Natural killer cell (primary cell): ENCODE results near the gene CEMIP. TPM values are rescaled to one million over a fixed set of nuclear protein-coding genes. Genes with fewer than 3 reads are reported as not detected.

Experiments used
- ATAC-seq, 3 donors: fragments of 150-1000 bp in 2 of 3; fragments of 200-7000 bp in 1 of 3; cut with Tn5 transposase; 1 replicate in 1 of 3; 2 replicates in 2 of 3; pipeline ENCODE4 v1.10.0; 2021; ENCODE audit warnings: mild to moderate bottlenecking in 2 of 3, moderate library complexity in 2 of 3
- DNase-seq, 2 donors: peaks; one replicate each; pipeline versions ENCODE4 v3.0.0 to v3.0.0-alpha.2; 2013 to 2021; ENCODE audit warnings: mixed read lengths in 1 of 2
- H3K27ac ChIP-seq: one replicate; pipeline ENCODE4 v1.5.1; 2013; ENCODE audit warnings: mild to moderate bottlenecking, low read length
- H3K27me3 ChIP-seq: one replicate; pipeline ENCODE4 v1.6.1; 2013; ENCODE audit warnings: low read length; ENCODE audit not compliant: control insufficient read depth, insufficient read depth
- H3K36me3 ChIP-seq: one replicate; pipeline ENCODE4 v1.6.1; 2013; ENCODE audit warnings: low read length; ENCODE audit not compliant: control insufficient read depth, insufficient read depth
- H3K4me1 ChIP-seq: one replicate; pipeline ENCODE4 v1.6.1; 2013; ENCODE audit warnings: low read length; ENCODE audit not compliant: control insufficient read depth, insufficient read depth
- H3K4me3 ChIP-seq: one replicate; pipeline ENCODE4 v1.5.1; 2013; ENCODE audit warnings: low read length
- H3K9me3 ChIP-seq: one replicate; pipeline ENCODE4 v1.6.1; 2013; ENCODE audit warnings: low read length; ENCODE audit not compliant: control insufficient read depth, insufficient read depth
- H3K27ac Mint-ChIP-seq, 2 donors: one replicate each; pipeline ENCODE4 v1.8.0; 2022; ENCODE audit warnings: mild to moderate bottlenecking in 2 of 2, mixed read lengths in 2 of 2, moderate library complexity in 1 of 2
- H3K27me3 Mint-ChIP-seq, 2 donors: one replicate each; pipeline ENCODE4 v1.8.0; 2022; ENCODE audit warnings: low read depth in 2 of 2, mixed read lengths in 2 of 2
- H3K36me3 Mint-ChIP-seq: one replicate; pipeline ENCODE4 v1.8.0; 2022; ENCODE audit warnings: mixed read lengths
- H3K4me1 Mint-ChIP-seq, 2 donors: one replicate each; pipeline ENCODE4 v1.8.0; 2022; ENCODE audit warnings: mixed read lengths in 2 of 2
- H3K4me3 Mint-ChIP-seq: one replicate; pipeline ENCODE4 v1.8.0; 2022; ENCODE audit warnings: mild to moderate bottlenecking, moderate library complexity, mixed read lengths
- H3K9me3 Mint-ChIP-seq, 2 donors: one replicate each; pipeline ENCODE4 v1.8.0; 2022; ENCODE audit warnings: mixed read lengths in 2 of 2
- CTCF ChIP-seq: fragments of 200-600 bp; IDR thresholded peaks from one replicate; pipeline ENCODE4 v1.8.0; 2022; ENCODE audit warnings: antibody characterized with exemption
- WGBS: methylation state at CpG from one replicate; pipeline ENCODE4 v1.1.7; 2013; ENCODE audit warnings: missing lambda C conversion rate; ENCODE audit not compliant: insufficient coverage; 5-methylcytosine and 5-hydroxymethylcytosine counted together
- intact Hi-C: fragments of 100-400 bp; cut with micrococcal nuclease; formaldehyde crosslinking; loops from one replicate; pipeline ENCODE4 v1.14.2; 2022
- total RNA-seq, 4 donors: library from RNA; stranded (reverse); fragments of 120-200 nt in 1 of 4; gene quantifications; one replicate each; pipeline versions ENCODE4 v1.2.3 to v1.2.4, GENCODE V29; 2013 to 2022

CEMIP gene
- total RNA-seq, 3 donors from 2014 or later (not counting 1 experiment from before 2014, with no cell fraction given) = 0.07 to 0.82 TPM; not detected in 1

- H3K4me1 ChIP-seq = peaks cover 4% of the 10 kb centered on the region
- 18% methylated on average over 8 of the region's 8 CpGs for WGBS
- Mint-ChIP-seq H3K36me3 (no peaks in the 10 kb centered on the region), H3K27me3 (peaks cover 26 to 35% of the 10 kb centered on the region in 2 donors), H3K27ac (no peak overlapping the region), H3K4me3 (no peak overlapping the region), H3K4me1 (peaks cover 0 to 9% of the 10 kb centered on the region in 2 donors), H3K9me3 (no peaks in the 10 kb centered on the region)
- H3K36me3 ChIP-seq = no peaks in the 10 kb centered on the region
- DNase-seq (no peak), ATAC-seq (no peak)
- H3K27ac ChIP-seq = no peak overlapping the region
- H3K4me3 ChIP-seq = no peak overlapping the region
- H3K9me3 ChIP-seq = no peaks in the 10 kb centered on the region
- intact Hi-C loops = loop anchor here (2.0 to 10.0 kb wide), 2 partner anchors 162 to 210 kb away; no protein-coding TSS in a partner anchor
- no peak for TF ChIP-seq CTCF
- peaks cover 10% of the 10 kb centered on the region for H3K27me3 ChIP-seq
These were observed 2.0 kb upstream of the CEMIP start for GRCh38 chr15:80777137-80777536.

- H3K27ac ChIP-seq = no peak overlapping the region
- H3K9me3 ChIP-seq = no peaks in the 10 kb centered on the region
- Mint-ChIP-seq H3K4me1 (peaks cover 0 to 9% of the 10 kb centered on the region in 2 donors), H3K4me3 (no peak overlapping the region), H3K27ac (no peak overlapping the region), H3K9me3 (no peaks in the 10 kb centered on the region), H3K27me3 (peaks cover 35 to 42% of the 10 kb centered on the region in 2 donors), H3K36me3 (no peaks in the 10 kb centered on the region)
- DNase-seq (no peak), ATAC-seq (no peak)
- H3K27me3 ChIP-seq = peaks cover 10% of the 10 kb centered on the region
- H3K4me1 ChIP-seq = peaks cover 4% of the 10 kb centered on the region
- intact Hi-C loops = loop anchor here (2.0 to 10.0 kb wide), 2 partner anchors 163 to 211 kb away; no protein-coding TSS in a partner anchor
- H3K4me3 ChIP-seq = no peak overlapping the region
- WGBS = 70% methylated on average over 8 of the region's 10 CpGs
- TF ChIP-seq CTCF = no peak
- no peaks in the 10 kb centered on the region for H3K36me3 ChIP-seq
These were observed 1.1 kb upstream of the CEMIP start for GRCh38 chr15:80777826-80778620.

GRCh38 chr15:80778621-80778963, 578 bp upstream of the CEMIP start:
- intact Hi-C loops = loop anchor here (10.0 kb wide), 1 partner anchor 164 kb away; no protein-coding TSS in a partner anchor
- Mint-ChIP-seq H3K27ac (no peak overlapping the region), H3K4me3 (no peak overlapping the region), H3K36me3 (no peaks in the 10 kb centered on the region), H3K9me3 (no peaks in the 10 kb centered on the region), H3K4me1 (peaks cover 0 to 9% of the 10 kb centered on the region in 2 donors), H3K27me3 (peaks cover 39 to 42% of the 10 kb centered on the region in 2 donors)
- Histone ChIP-seq H3K36me3 (no peaks in the 10 kb centered on the region), H3K4me1 (peaks cover 4% of the 10 kb centered on the region), H3K27me3 (peaks cover 10% of the 10 kb centered on the region), H3K27ac (no peak overlapping the region), H3K4me3 (no peak overlapping the region), H3K9me3 (no peaks in the 10 kb centered on the region)
- no peak for ATAC-seq
- WGBS = 33% methylated on average over 7 of the region's 7 CpGs
- no peak for DNase-seq
- TF ChIP-seq CTCF = no peak
